ENCODE results near the gene RABIF.
"Not testable (repeated sequence)": the region's sequence is repeated elsewhere in the genome, so short reads cannot be mapped to it uniquely, and the experiment has no call there.

The RABIF gene

DNA sequence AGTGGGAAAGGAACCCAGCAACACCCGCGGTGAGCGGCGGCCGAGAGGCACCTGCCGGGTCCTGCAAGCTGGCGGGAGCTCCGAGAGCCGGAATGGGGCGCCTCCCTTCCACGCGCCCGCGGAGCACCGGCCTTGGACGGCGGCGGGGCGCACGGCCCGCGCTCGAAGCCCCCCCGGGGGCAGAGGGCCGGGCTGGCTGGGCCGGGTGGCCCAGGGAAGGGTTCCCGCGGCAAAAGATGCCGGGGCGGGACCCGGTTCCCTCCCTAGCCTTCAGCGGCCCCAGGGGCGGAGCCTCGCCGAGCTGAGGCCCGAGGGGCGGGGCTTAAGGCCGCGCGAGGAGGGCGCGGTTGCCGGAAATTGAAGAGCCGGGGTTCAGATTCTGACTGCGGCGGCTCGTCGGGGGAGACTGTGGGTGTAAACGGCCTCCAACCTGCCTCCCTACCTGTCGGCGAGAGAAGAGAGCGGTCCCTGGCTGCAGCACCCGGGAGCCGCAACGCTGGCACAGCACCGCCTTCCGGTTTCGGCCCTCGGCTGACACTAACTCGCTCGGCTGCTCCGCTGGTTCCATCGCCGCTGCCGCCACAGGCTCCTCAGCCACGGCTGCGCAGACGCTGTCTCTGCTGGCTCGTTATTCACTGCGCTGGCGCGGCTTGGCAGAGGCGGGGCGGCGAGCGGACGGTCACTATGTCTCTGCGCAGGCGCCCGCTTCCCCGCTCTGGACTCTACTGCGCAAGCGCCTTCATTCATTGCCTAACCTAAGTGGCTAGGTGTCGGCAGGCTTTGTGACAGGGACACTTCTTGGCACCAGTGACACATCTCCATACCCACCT, at the start of gene RABIF:
RABIF (minus strand) TSS at position 619 of the 830 bp plus-strand sequence; CDS start at position 568, 51 bp downstream.
- peak; percentile 97 for DNase-seq

DNA sequence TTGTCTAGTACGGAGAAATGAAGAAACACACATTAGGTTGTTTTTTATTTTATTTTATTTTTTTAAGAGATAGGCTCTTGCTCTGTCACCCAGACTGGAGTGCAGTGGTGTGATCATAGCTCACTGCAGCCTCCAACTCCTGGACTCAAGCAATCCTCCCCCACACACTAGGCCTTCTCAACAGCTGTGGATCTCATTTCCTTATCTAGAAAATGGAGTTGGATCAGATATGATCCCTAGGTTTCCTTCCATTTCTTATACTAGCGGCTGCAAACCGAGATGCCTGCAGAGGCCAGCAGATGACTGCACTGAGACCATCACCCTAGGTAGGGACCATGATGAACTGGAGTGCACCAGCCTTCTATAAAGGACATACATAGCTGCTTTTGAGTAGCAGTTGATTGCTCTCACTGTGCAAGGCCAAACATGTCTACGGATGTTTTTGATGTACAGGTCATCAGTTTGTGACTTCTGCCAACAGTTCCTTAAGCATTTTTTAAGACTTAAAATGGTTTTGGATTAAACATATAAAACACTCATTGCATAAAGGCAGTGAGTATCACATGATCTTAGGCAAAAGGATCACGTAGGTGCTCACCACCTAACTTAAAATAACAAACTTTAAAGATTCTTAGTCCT, 49.5 kb upstream of the RABIF start:
- DNase-seq: no peak

DNA sequence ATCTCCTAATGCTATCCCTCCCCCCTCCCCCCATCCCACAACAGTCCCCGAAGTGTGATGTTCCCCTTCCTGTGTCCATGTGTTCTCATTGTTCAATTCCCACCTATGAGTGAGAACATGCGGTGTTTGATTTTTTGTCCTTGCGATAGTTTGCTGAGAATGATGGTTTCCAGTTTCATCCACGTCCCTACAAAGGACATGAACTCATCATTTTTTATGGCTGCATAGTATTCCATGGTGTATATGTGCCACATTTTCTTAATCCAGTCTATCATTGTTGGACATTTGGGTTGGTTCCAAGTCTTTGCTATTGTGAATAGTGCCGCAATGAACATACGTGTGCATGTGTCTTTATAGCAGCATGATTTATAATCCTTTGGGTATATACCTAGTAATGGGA, 47.5 kb upstream of the RABIF start:
- not testable (repeated sequence) for DNase-seq

DNA sequence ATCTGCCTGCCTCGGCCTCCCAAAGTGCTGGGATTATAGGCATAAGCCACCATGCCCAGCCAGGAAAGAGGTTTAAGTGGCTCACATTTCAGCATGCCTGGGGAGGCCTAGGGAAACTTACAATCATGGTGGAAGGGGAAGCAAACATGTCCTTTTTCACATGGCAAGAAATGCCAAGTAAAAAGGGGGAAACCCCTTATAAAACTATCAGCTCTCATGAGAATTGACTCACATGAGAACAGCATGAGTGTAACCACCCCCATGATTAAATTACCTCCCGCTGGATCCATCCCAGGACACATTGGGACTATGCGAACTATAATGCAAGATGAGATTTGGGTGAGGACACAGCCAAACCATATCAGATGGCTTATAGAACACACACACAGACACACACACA, 46.9 kb upstream of the RABIF start:
- no peak for DNase-seq

DNA sequence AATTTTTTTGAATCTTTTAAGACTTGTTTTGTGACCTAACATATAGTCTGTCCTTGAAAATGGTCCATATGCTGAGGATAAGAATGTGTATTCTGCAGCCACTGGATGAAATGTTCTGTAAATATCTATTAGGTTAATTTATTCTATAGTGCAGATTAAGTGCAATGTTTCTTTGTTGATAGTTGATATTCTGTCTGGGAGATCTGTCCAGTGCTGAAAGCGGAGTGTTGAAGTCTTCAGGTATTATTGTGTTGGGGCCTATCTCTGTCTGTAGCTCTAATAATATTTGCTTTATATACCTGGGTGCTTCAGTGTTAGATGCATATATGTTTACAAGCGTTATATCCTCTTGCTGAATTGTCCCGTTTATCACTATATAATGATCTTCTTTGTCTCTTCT, 45.8 kb upstream of the RABIF start:
- DNase-seq: no peak

DNA sequence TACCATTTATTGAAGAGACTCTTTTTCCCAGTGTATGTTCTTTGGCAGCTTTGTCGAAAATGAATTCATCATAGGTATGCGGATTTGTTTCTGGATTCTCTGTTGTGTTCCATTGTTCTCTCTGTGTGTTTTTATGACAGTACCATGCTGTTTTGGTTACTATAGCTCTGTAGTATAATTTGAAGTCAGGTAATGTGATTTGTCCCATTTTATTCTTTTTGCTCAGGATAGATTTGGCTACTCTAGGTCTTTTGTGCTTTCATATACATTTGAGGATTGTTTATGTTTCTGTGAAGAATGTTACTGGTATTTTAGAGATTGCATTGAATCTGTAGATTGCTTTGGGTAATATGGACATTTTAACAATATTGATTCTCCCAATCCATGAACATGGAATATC, 43.5 kb upstream of the RABIF start:
- DNase-seq: no peak

DNA sequence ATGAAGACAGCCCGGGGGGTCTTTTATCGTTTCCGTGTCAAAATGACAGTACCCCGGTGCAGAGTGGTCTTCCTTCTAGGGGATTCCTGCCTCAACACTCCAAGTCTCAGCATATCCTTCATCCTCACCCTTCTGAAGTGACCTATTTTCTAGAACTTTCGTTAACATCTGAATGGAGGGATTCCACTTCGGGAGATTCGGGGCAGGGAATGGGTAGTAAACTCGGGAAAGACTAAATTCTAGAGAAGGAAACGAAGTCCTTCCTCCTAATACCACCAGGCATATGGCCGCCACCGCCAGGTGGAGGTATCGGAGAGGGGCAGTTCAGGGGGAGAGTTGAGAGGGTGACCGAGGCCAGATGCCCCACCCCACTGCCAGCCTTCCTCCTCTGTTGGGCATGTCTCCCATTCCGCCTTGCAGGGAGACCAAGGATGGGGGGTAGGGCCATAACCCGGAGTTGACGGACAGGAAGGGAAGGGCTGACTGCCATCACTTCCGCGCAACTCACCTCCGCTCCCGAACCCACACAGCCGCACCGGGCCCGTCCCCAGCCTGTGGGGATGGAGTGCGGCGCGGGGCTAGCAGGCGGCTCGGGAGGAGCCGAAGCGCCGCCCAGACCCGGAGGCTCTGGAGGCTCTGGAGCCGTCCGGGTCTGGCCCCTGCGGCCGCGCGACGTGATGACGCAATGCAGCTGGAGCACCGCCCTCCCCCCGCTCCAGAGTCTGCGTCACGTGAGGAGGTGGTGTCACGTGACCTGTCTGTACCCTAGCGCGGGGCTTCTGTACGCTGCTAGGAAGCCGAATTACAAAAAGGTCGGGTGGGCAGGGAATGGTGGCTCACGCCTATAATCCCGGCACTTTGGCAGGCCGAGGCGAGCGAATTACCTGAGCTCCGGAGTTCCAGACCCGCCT, 37.9 kb upstream of the RABIF start, which contains the start of gene KLHL12:
KLHL12 (minus strand) TSS at position 654 of the 911 bp plus-strand sequence. CDS start 2,072 bp downstream, outside the sequence.
- DNase-seq: peak; percentile 99

DNA sequence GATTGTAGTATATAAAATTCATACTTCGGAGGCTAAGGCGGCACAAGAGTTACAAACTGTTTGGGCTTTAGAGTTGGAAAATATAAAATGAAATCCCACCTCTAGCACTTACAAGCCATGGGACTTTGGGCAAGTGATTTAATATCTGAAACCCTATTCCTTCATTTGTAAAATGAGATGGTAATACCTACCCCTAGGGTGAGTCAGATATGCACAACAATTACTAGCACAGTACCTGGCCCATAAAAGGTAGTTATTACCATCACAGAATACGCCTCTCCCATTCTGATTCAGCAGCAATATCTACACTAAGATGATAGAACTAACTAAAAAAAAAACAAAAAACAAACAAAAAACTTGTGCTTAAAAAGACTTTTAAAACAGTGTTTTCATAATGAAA, 34.6 kb upstream of the RABIF start:
- DNase-seq: no peak

DNA sequence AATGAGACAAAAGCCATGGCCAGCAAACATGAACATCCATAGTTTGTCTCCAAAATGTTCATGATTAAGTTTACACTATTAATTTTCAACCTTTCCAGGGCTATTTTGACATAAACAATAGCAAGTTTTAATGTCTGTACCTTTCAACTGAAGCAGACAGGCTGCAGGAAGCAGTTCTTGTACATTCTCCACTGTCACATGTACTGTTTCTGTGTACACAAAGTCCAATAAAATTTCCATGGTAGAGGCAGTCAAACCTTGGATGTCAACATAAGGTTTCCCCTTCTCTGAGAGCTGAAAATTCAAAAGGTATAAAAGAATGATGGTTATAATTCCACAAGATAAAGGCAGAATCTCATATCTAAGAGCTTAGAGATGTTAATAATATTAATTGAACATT, 30.7 kb upstream of the RABIF start:
- no peak for DNase-seq

DNA sequence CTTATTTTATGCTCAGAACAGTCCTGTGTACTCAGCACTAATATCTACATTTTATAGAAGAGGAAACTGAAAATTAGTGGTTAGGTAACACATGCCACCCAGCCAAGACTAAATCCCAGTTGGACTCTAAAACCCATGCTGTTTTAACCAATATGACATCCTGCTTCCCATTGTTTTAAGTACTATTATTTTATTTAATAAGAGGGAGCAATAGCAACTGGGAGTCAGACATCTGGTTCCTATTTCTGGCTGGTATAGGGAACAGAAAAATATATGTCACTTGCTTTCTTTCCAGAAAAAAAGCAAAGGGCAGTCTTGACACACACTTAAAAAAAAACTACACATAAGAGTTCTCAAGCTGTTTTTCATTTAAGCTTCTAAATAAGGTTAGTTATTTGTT, 26.2 kb upstream of the RABIF start:
- no peak for DNase-seq

DNA sequence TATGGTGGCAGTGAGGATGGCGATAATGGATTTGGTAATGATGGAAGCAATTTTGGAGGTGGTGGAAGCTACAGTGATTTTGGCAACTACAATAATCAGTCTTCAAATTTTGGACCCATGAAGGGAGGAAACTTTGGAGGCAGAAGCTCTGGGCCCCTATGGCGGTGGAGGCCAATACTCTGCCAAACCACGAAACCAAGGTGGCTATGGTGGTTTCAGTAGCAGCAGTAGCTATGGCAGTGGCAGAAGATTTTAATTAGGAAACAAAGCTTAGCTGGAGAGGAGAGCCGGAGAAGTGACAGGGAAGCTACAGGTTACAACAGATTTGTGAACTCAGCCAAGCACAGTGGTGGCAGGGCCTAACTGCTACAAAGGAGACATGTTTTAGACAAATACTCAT, 23.5 kb upstream of the RABIF start:
- DNase-seq: not testable (repeated sequence)

DNA sequence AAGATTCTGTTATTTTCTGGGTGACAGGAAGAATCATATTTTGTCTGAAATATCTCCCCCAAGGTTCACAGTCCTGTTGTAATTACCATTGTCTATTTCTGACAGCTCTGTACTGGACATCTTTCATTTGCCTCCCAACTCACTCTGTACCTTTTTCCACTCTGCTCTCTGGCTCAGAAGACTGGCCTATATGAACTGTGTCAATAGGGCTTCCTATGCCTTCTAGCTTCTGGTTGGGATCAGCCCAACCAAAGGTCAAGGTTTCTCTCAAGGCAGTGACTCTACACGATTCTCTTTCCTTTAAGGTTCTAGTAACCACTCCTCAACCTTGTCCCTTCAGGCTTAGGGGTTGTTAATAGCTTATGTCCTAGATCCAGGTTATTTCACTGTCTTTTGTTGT, 20.5 kb upstream of the RABIF start:
- DNase-seq: no peak

DNA sequence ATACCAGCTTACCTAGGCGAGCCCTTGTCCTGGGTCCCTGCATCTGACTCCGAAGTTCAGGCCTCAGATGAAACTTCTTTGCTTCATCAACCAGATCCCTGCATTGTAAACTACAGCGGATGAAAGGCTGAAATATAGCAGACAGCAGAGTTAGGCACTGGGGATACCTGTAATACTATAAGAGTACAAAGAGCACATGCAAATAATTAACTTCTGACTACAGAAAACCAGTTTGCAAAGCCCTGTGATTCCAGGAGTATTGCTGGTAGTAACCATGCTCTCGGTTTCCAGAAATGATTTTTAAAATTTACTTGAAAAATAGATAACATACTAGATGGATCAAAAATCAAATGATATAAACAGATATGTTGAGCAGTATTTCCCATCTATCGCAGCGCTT, 20.0 kb upstream of the RABIF start:
- no peak for DNase-seq

DNA sequence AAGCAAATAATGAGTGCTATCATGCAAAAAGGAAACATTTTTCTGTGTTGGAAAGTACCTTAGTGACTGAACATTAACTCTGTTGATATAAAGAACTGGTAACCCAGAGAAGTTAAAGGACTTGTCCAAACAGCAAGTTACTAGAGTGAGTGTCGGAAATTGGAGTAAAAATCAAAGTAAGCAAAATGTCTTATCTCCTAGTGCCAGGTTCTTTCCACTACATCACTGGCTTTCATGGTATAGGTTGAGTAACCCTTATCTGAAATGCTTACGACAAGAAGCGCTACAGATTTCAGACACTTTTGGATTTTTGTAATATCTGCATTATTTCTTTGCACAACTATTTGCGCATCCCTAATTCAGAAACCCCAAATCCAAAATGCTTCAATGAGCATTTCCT, 16.4 kb upstream of the RABIF start:
- no peak for DNase-seq

DNA sequence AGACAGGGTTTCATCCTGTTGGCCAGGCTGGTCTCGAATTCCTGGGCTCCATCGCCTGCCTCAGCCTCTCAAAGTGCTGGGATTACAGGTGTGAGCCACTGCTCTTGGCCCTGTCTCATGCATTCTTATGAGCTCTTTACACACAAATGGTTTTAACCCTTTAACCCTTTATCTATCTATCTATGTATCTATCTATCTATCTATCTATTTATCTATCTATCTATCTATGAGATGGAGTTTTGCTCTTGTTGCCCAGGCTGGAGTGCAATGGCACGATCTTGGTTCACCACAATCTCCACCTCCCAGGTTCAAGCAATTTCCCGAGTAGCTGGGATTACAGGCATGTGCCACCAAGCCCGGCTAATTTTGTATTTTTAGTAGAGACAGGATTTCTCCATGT, 14.9 kb upstream of the RABIF start:
- DNase-seq: not testable (repeated sequence)

DNA sequence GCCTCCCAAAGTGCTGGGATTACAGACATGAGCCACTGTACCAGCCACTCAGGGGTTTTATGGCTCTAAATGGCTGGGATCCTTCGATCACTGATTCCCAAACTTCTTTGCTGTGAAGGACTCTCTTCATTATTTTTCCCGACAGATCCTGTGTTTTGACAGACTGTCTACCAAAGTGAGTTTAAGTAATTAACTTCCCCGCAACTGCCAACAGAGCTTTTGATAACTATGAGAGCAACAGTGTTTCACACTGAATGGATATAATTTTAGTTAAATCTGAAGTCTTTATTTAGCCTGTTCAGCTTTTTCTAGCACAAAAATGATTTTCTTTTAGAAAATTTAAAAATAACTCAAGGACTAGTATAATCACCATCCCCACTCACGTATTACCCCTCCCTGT, 12.6 kb upstream of the RABIF start:
- no peak for DNase-seq

DNA sequence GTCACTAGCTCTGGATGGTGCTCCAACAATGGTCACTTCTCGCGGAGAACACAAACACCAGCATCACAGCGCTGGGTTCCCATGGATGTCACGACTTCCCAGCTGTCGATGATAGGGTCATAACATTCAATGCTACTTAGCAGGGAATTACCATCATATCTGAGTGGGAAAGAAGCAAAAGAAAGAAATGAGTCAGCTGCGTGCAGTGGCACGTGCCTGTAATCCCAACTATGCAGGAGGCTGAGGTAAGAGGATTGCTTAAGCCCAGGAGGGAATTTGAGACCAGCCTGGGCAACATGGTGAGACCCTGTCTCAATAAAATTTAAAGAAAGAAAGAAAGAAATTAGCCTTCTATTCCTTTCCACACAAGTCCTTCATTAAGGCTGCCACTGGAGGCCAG, 3.6 kb upstream of the RABIF start:
- DNase-seq: no peak

DNA sequence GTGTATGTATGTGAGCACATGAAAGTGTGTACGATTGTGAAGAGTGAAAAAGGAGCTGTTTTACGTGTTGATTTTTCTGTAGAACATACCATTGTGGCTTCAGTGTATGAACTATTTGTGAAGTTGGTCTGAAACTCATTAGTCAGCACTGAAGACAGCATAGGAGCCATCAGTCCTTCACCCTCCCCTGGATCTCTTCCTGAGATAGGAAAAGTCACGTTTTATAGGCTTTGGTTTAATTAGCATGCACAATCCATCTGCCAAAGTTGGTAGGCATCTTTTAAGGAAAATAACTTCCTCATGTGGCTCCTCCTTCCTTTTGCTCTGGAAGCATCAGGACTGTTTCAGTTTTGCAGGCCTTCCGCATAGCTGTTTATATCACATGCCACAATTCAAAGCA, 1.4 kb upstream of the RABIF start:
- DNase-seq: no peak

DNA sequence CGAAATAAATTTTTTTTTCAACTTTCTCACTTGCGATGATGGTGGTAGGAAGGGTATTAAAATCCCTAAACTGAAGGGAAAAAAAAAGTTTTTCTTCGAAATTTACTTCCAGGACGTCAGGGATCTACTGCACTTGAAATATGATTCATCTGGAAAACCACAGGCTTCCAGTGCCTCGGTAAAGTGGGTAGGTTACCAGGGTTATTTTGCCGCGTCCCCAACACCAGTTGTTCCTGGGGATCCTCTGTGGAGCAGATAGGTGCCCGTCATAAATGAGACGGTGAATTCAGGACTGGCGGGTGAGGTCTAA, 773 bp downstream of the RABIF start:
- no peak for DNase-seq

DNA sequence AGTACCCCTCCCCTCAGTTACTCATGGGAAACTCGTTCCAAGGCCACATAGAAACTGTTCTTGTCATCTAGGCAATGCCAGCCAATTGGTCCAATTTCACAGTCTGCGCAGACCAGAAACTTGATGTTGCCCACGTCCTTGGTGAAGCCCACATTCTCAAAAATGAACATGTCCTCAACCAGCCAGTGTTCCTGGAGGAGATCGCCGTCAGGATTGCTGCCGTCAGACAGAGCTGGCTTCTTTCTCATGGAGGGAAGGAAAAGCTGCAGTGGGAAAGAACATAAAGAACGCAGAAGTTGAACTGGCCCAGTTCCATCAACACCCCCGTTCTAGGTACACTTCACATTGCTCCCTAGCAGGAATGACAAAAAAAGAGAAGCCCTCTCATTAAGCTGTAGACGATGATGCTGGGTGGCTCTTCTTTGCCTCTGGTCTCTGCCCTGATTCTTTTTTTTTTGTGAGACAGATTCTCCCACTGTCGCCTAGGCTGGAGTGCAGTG, 7.9 kb downstream of the RABIF start:
- DNase-seq: no peak

DNA sequence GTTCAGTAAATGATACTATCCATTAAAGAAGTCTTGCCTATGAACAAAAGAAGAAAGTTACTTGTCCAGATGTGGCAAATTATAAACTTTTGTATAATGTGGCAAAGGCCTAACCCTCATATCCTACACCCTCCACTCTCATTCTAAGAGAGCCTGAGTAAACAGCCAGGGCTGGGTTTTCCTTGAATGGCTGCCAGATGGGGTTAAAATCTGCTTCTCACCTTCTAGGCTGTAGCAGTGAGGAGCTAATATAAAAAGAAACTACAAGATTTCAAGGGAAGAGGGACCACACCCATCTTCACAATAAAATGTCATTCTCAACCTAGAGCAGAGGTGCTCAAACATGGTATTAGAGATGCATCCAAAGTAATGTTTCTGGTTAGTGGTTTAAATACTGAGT, 8.9 kb downstream of the RABIF start:
- no peak for DNase-seq

DNA sequence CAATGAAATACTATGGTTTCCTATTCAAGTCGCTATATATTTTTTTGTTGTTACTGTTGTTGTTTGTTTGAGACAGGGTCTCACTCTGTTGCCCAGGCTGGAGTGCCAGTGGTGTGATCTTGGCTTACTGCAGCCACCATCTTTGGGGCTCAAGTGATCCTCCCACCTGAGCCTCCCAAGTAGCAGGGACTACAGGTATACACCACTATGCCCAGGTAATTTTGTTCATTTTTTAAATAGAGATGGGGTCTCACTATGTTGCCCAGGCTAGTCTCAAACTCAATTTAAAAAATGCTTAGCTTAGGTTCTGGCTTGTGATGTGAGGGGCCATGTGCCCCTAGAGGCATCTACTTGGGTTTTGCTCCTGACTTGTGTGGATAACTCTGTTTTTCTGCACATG, 9.8 kb downstream of the RABIF start:
- no peak for DNase-seq

DNA sequence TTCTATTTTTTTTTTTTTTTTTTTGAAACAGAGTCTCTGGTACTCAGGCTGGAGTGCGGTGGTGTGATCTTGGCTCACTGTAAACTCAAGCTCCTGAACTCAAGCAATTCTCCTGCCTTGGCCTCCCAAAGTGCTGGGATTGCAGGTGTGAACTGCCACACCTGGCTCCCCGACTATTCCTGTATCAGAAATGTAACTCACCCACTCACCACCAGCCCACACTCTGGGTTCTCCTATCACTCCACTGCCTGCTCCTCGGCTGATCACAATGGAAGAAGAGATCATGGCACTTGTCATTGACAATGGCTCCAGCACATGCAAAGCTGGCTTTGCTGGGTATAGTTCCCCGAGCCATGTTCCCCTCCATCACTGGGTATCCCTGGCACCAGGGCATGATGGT, 15.9 kb downstream of the RABIF start:
- no peak for DNase-seq
